ENCODE results near the gene SPRYD4. TPM values are rescaled to one million over a fixed set of nuclear protein-coding genes. Genes with fewer than 3 reads are reported as not detected.

SPRYD4 gene
- polyA plus RNA-seq, 1 donor (not counting 4 experiments of a cell fraction or from before 2014, with no cell fraction given), result 3.1 TPM

DNA sequence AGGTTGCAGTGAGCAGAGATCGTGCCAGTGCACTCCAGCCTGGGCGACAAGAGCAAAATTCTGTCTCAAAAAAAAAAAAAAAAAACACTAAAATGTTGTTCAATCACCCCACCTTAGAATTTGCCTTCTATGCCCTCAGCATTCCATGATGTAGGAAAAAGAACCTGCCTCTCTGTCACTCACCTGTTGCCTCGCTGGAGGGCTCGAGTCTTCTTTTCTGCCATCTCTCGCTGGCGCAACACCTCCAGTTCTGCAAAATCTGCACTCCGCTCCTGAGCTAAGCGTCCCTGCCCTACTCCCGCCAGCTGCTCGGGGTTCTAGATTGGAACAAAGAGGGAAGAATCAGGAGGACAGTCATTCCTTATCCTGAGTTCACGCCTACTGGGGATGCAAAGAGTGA lies 37.1 kb upstream of the SPRYD4 start:
- H3K9ac ChIP-seq (ENCODE audit: control insufficient read depth, extremely low read depth, insufficient read depth, low read length), result no peak overlapping the region
- H3K27me3 ChIP-seq (ENCODE audit: control insufficient read depth, extremely low read depth, insufficient read depth, low read length), result no peaks in the 10 kb centered on the region
- H3K4me2 ChIP-seq (ENCODE audit: control insufficient read depth, extremely low read depth, insufficient read depth, low read depth, low read length), result no peak overlapping the region
- no peak for DNase-seq (ENCODE audit: low read depth, low spot score)
- H3K27ac ChIP-seq (ENCODE audit: control insufficient read depth, insufficient read depth, low read length), result no peak overlapping the region
- H3K79me2 ChIP-seq (ENCODE audit: control insufficient read depth, insufficient read depth, low read length), result no peaks in the 10 kb centered on the region
- no peaks in the 10 kb centered on the region for H3K9me3 ChIP-seq (ENCODE audit: control insufficient read depth, low read depth, low read length)
- H3K4me3 ChIP-seq (ENCODE audit: control insufficient read depth in 2 of 3, extremely low read depth in 1 of 3, insufficient read depth in 2 of 3, low read depth in 1 of 3, low read length in 3 of 3), result no peak overlapping the region
- FAIRE-seq, result no peak
- H3K36me3 ChIP-seq (ENCODE audit: control insufficient read depth in 2 of 2, extremely low read depth in 1 of 2, insufficient read depth in 2 of 2, low read length in 2 of 2), result peaks cover 0 to 24% of the 10 kb centered on the region in 2 experiments
- dilution Hi-C loops (cut with MboI; ENCODE audit: extremely low pct_ligation_motif_present, low sequenced_read_pairs), result no loop called here
- no peaks in the 10 kb centered on the region for H3K4me1 ChIP-seq (ENCODE audit: control insufficient read depth, extremely low read depth, insufficient read depth, low read length)
- no peak overlapping the region for H2AFZ ChIP-seq (ENCODE audit: control insufficient read depth, low read length)
- TF ChIP-seq CTCF (optimal IDR thresholded peaks at IDR 0.05 in 1 of 3, IDR thresholded peaks at IDR 0.05 in 1 of 3, conservative IDR thresholded peaks at IDR 0.05 in 1 of 3; ENCODE audit: extremely low read depth in 1 of 3, insufficient read depth in 2 of 3, low read length in 3 of 3) (no peak), EZH2 (IDR thresholded peaks at IDR 0.05; ENCODE audit: low read length) (no peak)
- no peaks in the 10 kb centered on the region for H4K20me1 ChIP-seq (ENCODE audit: control insufficient read depth, extremely low read depth, insufficient read depth, low read length)
- H3K9me1 ChIP-seq (ENCODE audit: control insufficient read depth, extremely low read depth, insufficient read depth, low read length), result no peaks in the 10 kb centered on the region

DNA sequence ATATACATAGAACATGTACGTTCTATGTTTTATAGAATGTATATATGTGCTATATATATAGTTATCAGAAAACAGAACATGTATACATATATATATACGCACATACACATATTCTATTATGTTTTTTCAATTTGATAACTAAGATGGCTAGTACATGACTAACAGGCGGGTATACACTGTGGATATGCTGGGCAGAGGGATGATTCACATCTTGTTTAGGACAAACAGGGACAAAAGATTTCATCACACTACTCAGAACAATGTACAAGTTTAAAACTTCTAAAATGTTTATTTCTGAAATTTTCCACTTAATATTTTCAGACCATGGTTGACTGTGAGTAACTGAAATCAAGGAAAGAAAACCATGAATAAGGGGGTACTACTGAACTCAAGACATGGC lies 36.5 kb upstream of the SPRYD4 start:
- H3K9me3 ChIP-seq (ENCODE audit: control insufficient read depth, low read depth, low read length), result no peaks in the 10 kb centered on the region
- H4K20me1 ChIP-seq (ENCODE audit: control insufficient read depth, extremely low read depth, insufficient read depth, low read length), result no peaks in the 10 kb centered on the region
- H3K4me2 ChIP-seq (ENCODE audit: control insufficient read depth, extremely low read depth, insufficient read depth, low read depth, low read length), result no peak overlapping the region
- H3K9me1 ChIP-seq (ENCODE audit: control insufficient read depth, extremely low read depth, insufficient read depth, low read length), result no peaks in the 10 kb centered on the region
- H2AFZ ChIP-seq (ENCODE audit: control insufficient read depth, low read length), result no peak overlapping the region
- H3K27ac ChIP-seq (ENCODE audit: control insufficient read depth, insufficient read depth, low read length), result no peak overlapping the region
- H3K27me3 ChIP-seq (ENCODE audit: control insufficient read depth, extremely low read depth, insufficient read depth, low read length), result no peaks in the 10 kb centered on the region
- TF ChIP-seq CTCF (optimal IDR thresholded peaks at IDR 0.05 in 1 of 3, IDR thresholded peaks at IDR 0.05 in 1 of 3, conservative IDR thresholded peaks at IDR 0.05 in 1 of 3; ENCODE audit: extremely low read depth in 1 of 3, insufficient read depth in 2 of 3, low read length in 3 of 3), result no peak
- TF ChIP-seq EZH2 (IDR thresholded peaks at IDR 0.05; ENCODE audit: low read length), result no peak
- DNase-seq (ENCODE audit: low read depth, low spot score) (no peak), FAIRE-seq (no peak)
- H3K4me1 ChIP-seq (ENCODE audit: control insufficient read depth, extremely low read depth, insufficient read depth, low read length), result no peaks in the 10 kb centered on the region
- H3K79me2 ChIP-seq (ENCODE audit: control insufficient read depth, insufficient read depth, low read length), result no peaks in the 10 kb centered on the region
- peaks cover 0 to 23% of the 10 kb centered on the region in 2 experiments for H3K36me3 ChIP-seq (ENCODE audit: control insufficient read depth in 2 of 2, extremely low read depth in 1 of 2, insufficient read depth in 2 of 2, low read length in 2 of 2)
- dilution Hi-C loops (cut with MboI; ENCODE audit: extremely low pct_ligation_motif_present, low sequenced_read_pairs), result no loop called here
- no peak overlapping the region for H3K9ac ChIP-seq (ENCODE audit: control insufficient read depth, extremely low read depth, insufficient read depth, low read length)
- no peak overlapping the region for H3K4me3 ChIP-seq (ENCODE audit: control insufficient read depth in 2 of 3, extremely low read depth in 1 of 3, insufficient read depth in 2 of 3, low read depth in 1 of 3, low read length in 3 of 3)

All from keratinocyte (primary cell).